SK-N-DZ (cell line): ENCODE measurements around the gene STAB1.

Experiments used
- DNase-seq: peaks from one replicate; pipeline ENCODE4 v3.0.0-alpha.2; 2015; ENCODE audit warnings: low spot score

STAB1 gene

GRCh38 chr3:52503788-52504424 is 8.8 kb downstream of the STAB1 start:
- DNase-seq, result no peak

GRCh38 chr3:52504977-52505376 is 9.8 kb downstream of the STAB1 start:
- DNase-seq, result no peak

GRCh38 chr3:52506266-52506966 is 11.3 kb downstream of the STAB1 start:
- no peak for DNase-seq

GRCh38 chr3:52507359-52507758 is 12.2 kb downstream of the STAB1 start:
- DNase-seq, result no peak

GRCh38 chr3:52509753-52510328 is 14.7 kb downstream of the STAB1 start:
- DNase-seq, result no peak

GRCh38 chr3:52511509-52511908 is 16.4 kb downstream of the STAB1 start:
- DNase-seq, result no peak

- DNase-seq, result no peak
Measured at GRCh38 chr3:52512105-52512504, 17.0 kb downstream of the STAB1 start.

- DNase-seq, result no peak
Measured at GRCh38 chr3:52512727-52513126, 17.6 kb downstream of the STAB1 start.

GRCh38 chr3:52513281-52513680 is 18.1 kb downstream of the STAB1 start:
- no peak for DNase-seq

- DNase-seq, result no peak
Measured at GRCh38 chr3:52514576-52514975, 19.4 kb downstream of the STAB1 start.

GRCh38 chr3:52515192-52515591 is 20.1 kb downstream of the STAB1 start:
- no peak for DNase-seq

- DNase-seq, result no peak
Measured at GRCh38 chr3:52516509-52517195, 21.5 kb downstream of the STAB1 start.

- no peak for DNase-seq
Measured at GRCh38 chr3:52517796-52518722, 22.9 kb downstream of the STAB1 start.

GRCh38 chr3:52518723-52519444 is 23.7 kb downstream of the STAB1 start:
- DNase-seq, result no peak

- no peak for DNase-seq
Measured at GRCh38 chr3:52519445-52520140, 24.5 kb downstream of the STAB1 start.

GRCh38 chr3:52520141-52520667 is 25.1 kb downstream of the STAB1 start:
- no peak for DNase-seq

- DNase-seq, result no peak
Measured at GRCh38 chr3:52520716-52521487, 25.8 kb downstream of the STAB1 start.

- DNase-seq, result no peak
Measured at GRCh38 chr3:52521488-52521824, 26.3 kb downstream of the STAB1 start.
